ENCODE measurements around the gene FUS. TPM values are rescaled to one million over a fixed set of nuclear protein-coding genes. Genes with fewer than 3 reads are reported as not detected.

FUS gene
- total and polyA plus RNA-seq, 2 of the 8 experiments (the other 6 are each of a cell fraction or from before 2014, with no cell fraction given): 484 to 685 TPM

GRCh38 chr16:31132303-31132979 is 47.5 kb upstream of the FUS start:
- Histone ChIP-seq H3K4me1 (replicated peaks in 1 of 4; ENCODE audit: control insufficient read depth in 3 of 4, insufficient read depth in 4 of 4, low read length in 3 of 4) (peaks cover 0 to 39% (median 32%) of the 10 kb centered on the region in 4 experiments; a peak in 6 of 7 replicates), H2BK20ac (ENCODE audit: low read length) (no peak overlapping the region), H2BK5ac (ENCODE audit: low read depth, low read length) (no peak overlapping the region), H2BK15ac (ENCODE audit: low read length) (0 out of 2 replicates have a peak overlapping the region, but pooled peaks have one; percentile 29), H3K4me2 (ENCODE audit: insufficient read depth in 1 of 2, low read depth in 2 of 2, low read length in 2 of 2) (no peak overlapping the region), H2AFZ (ENCODE audit: low read length) (no peak overlapping the region), H2AK5ac (ENCODE audit: low read depth, low read length) (no peak overlapping the region), H3K79me2 (ENCODE audit: control insufficient read depth in 1 of 2, insufficient read depth in 2 of 2, low read length in 2 of 2) (peaks cover 0 to 19% of the 10 kb centered on the region in 2 experiments; a peak in 2 of 4 replicates), H4K5ac (ENCODE audit: insufficient read length, low read depth, low read length) (no peak overlapping the region), H2BK12ac (ENCODE audit: low read depth, low read length) (no peak overlapping the region), H3K23ac (ENCODE audit: insufficient read length) (no peak overlapping the region), H4K8ac (ENCODE audit: extremely low read depth, insufficient read depth, low read length) (no peak overlapping the region), H2BK120ac (replicated peaks; ENCODE audit: low read depth, low read length) (no peak overlapping the region), H3K36me3 (ENCODE audit: control insufficient read depth in 2 of 4, insufficient read depth in 4 of 4, low read length in 3 of 4) (peaks cover 14 to 27% (median 18%) of the 10 kb centered on the region in 4 experiments), H4K20me1 (replicated peaks in 1 of 2; ENCODE audit: control insufficient read depth in 1 of 2, insufficient read depth in 2 of 2, low read length in 2 of 2) (peaks cover 6 to 7% of the 10 kb centered on the region in 2 experiments), H3K27ac (ENCODE audit: low read depth, low read length) (no peak overlapping the region), H3K23me2 (ENCODE audit: low read depth, low read length) (peaks cover 16% of the 10 kb centered on the region), H3K9me3 (ENCODE audit: insufficient read depth in 2 of 2, low read depth in 1 of 2, low read length in 1 of 2) (no peaks in the 10 kb centered on the region), H3K9ac (replicated peaks in 1 of 4; ENCODE audit: extremely low read depth in 1 of 4, low read depth in 3 of 4, low read length in 3 of 4) (no peak overlapping the region), H3K56ac (replicated peaks; ENCODE audit: insufficient read length, low read depth, low read length) (no peak overlapping the region), H3K18ac (ENCODE audit: extremely low read depth, low read length) (no peak overlapping the region), H3K4ac (replicated peaks; ENCODE audit: insufficient read length, low read depth, low read length) (no peak overlapping the region), H3K4me3 (ENCODE audit: extremely low read depth in 1 of 4, insufficient read depth in 2 of 4, low read depth in 3 of 4, low read length in 4 of 4) (no peak overlapping the region), H3K79me1 (ENCODE audit: low read depth, low read length) (peaks cover 9% of the 10 kb centered on the region), H3K14ac (ENCODE audit: insufficient read length) (no peak overlapping the region), H3K27me3 (replicated peaks in 1 of 4; ENCODE audit: control insufficient read depth in 3 of 4, extremely low read depth in 1 of 4, insufficient read depth in 3 of 4, low read length in 3 of 4) (no peaks in the 10 kb centered on the region), H4K91ac (replicated peaks; ENCODE audit: insufficient read length, low read length) (no peak overlapping the region)
- ChIA-PET CTCF (ENCODE audit: partially characterized antibody) (interaction anchor here (1.5 kb wide), 1 partner anchor 39 kb away, joined by 5 read pairs; no protein-coding TSS in a partner anchor), POLR2A (ENCODE audit: partially characterized antibody) (interaction anchor here (0.6 to 34.9 kb wide), 7 partner anchors 4 to 58 kb away, joined by 3 to 713 read pairs (median 6); partner anchors contain the start of genes BCKDK, FUS, KAT8 and PRSS36)
- WGBS, 2 experiments (ENCODE audit: extremely low coverage in 1 of 2, insufficient coverage in 1 of 2, insufficient read length in 1 of 2, insufficient replicate concordance in 2 of 2, low coverage in 1 of 2, low lambda C conversion rate in 2 of 2, missing lambda C conversion rate in 1 of 2): 87% methylated on average over 20 of the region's 20 CpGs; no CpG with 5 or more reads in 1 of the 2 experiments
- DNase-seq (ENCODE audit: low read depth in 1 of 2, low spot score in 2 of 2) (no peak), FAIRE-seq (no peak)
- no peak for TF ChIP-seq CTBP2 (IDR thresholded peaks at IDR 0.05; ENCODE audit: borderline replicate concordance, insufficient read depth, insufficient read length, low read length)
- no peak for TF ChIP-seq POLR2A (IDR thresholded peaks at IDR 0.05; ENCODE audit: control extremely low read depth in 1 of 2, low read depth in 2 of 2, low read length in 2 of 2)
- TF ChIP-seq PHF8 (conservative IDR thresholded peaks at IDR 0.05; ENCODE audit: low read depth, low read length): no peak
- TF ChIP-seq SUZ12 (IDR thresholded peaks at IDR 0.05; ENCODE audit: low read length): no peak
